ENCODE results near the gene KCNA5. TPM values are rescaled to one million over a fixed set of nuclear protein-coding genes. Genes with fewer than 3 reads are reported as not detected.

The KCNA5 gene
- total RNA-seq, 1 experiment from 2014 or later, result not detected

DNA sequence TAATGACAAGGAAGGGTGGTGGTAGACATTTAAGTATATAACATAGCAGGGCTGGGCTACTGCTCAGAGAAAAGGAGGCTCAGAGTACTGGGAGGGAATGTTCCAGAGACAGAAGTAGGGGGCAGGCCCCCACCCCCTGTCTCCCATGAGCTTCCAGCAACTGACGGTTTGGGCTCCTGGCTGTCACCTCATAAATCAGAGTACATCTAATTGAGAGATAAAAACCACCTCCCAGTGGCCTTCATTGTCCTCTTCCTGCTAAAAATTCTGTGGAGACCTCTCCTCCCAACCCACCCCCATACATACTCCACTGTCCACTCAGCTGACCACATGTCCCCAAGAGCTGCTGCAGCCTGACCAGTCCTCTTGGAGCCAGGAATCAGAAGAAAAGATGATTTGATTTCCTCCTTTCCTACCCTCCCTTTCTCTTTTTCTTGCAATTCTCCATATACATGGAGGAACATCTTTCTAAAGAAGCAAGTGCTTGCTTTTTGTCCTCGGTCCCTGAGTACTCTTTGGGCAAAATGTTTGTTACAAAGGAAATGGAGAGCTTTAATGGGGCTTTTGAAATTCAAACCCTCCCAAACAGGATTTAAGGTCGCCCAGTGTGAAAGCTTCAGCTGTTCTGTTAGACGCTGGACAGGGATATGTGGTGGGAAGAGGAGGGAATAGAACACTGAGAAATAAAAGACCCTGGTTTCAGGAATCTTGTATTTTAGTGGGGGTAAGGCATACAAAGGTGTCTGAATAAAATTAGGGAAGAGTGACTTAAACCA lies 16.4 kb upstream of the KCNA5 start:
- DNase-seq (ENCODE audit: low read depth), result no peak

DNA sequence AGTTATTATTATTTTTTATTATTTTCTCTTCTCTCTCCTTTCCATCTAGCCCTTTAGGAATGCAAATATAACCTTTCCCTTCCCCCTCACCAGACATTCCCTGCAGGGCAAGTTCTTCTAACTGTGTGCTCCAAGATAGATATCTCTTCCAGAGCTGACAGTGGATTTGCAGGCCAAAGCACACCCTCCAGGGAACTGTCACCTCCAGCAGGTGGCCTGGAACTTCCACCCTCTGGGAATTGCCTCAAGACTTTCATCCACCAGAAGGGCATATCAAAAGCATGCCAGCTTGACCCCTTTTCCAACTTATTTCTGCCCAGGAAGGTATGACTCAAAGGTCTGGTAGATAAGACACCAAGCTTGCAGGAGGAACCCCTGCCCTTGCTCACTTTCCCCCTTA lies 13.6 kb upstream of the KCNA5 start:
- no peak for DNase-seq (ENCODE audit: low read depth)

DNA sequence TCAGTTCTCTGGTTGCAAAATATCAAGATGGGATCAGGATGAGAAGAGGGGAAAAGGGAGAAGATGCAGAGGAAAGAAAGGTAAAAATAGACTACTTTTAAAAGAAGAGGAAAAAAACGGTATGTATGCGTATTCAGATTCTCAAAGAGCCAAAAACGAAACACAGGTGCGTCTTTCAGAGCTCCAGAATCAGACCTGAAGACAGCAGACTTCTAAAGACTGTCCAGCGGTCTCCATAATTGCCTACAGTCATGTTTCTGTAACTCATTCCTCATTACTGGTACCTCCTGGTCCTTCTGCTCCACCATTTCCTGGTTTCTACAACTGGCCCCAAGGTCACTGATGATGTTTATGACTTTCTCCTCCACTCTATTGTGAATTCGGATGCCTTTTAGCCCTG lies 12.4 kb upstream of the KCNA5 start:
- no peak for DNase-seq (ENCODE audit: low read depth)

DNA sequence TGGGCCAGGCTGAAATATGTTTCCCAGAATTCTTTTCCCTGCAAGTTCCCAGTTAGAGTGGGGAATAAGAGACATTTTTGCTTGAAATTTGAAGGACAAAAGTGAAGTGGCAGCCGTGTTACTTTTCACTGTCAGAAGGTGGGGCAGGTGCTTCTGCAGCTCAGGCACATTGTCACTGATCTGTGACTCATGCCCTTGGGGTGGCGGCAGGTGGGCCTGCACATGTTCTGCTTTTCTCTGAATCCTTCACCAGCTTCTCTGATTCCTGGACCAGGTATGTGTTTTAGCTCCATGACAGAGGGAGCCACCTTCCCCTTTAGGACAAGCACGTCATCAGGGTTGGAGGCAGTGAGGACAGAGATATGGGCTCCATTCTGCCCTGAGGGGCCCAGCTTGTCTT lies 11.7 kb upstream of the KCNA5 start:
- no peak for DNase-seq (ENCODE audit: low read depth)

DNA sequence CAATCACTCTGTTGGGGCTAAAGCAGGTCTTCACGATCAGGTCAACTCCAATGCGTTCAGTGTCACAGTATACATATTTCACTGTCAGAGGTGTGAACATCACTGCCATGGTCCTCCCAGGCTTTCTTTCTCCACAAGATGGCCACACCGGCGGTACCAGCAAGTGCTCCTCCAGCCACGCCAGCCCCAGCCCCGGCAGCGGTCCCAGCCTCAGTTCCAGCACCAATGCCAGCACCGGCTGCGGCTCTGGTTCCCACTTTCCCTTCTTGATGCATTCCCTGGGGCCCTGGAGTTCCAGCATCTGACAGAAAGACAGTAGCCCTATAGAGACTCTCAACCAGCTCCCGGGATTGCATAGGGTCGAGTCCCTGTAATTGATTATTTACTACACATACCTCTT lies 10.9 kb upstream of the KCNA5 start:
- no peak for DNase-seq (ENCODE audit: low read depth)

DNA sequence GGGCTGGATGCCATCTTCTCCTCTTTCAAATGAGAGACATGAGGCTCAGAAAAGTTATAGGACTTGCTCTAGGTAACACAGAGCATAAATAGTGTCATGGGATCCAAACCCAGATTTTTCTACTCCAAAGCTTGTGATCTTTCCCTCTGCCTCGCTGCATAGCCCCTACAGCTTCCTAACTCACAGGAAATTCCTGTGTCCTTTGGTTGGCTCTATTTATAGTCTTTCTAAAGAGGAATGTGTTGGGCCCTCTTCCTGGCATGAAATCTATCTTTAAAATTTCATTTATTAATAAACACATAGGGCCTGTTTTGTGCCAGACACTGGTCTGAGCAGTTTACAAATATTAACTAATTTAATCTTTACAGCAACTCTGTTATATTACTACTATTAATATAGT lies 9.8 kb upstream of the KCNA5 start:
- no peak for DNase-seq (ENCODE audit: low read depth)

DNA sequence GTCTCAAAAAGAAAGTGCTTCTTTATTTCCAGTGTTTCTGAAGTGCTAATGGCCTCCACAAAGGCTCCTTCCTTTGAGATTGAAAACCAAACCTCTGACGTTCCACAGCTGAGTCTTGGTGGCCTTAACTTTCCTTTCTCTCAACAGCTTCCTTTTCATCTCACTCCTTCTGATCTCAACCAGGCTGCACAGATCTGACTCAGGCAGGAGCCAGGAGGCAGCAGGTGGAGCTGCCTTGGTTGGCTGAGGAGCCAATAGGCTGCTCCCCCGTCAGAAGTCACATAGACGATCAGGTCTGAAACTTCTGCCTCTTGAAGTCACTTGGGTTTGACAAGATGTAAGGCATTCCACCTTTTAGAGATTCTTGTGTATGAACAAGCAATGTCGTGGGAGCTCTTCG lies 9.1 kb upstream of the KCNA5 start:
- no peak for DNase-seq (ENCODE audit: low read depth)

DNA sequence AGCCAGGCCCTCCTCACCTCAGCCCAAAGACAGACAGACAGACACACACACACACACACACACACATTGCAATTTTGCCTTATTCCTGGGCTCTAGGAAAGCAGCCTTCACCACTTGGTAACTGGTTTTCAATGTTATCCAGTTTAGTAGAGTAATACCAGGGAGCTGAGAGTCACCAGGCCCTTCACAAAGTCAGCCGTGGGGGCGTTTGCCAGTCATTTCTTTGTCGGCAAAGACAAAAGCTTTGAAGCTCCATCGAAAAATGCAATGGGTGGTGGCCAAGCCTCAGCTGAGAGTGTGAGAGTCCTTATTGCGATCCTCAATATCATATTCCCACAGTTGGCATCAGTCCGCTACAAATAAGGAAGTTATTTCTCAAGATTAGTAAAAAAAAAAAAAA lies 8.1 kb upstream of the KCNA5 start:
- no peak for DNase-seq (ENCODE audit: low read depth)

DNA sequence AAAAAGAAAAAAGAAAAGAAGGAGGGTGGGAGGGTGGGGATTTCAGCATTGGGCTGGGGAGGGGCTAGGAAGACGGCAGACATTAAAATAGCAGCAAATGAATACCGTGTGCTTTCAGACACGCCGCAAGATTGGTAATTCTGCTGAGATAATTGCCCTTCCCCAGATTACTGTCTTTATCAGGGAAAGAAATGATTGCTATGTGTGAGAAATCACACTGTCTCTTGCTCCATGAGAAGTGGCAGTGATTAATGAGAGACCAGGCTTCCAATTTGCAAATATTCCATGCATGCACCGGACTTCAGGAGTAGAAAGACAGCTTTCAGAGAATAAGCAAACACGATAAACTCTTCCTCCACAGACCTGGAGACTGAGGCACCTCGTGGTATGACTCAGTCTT lies 7.6 kb upstream of the KCNA5 start:
- no peak for DNase-seq (ENCODE audit: low read depth)

DNA sequence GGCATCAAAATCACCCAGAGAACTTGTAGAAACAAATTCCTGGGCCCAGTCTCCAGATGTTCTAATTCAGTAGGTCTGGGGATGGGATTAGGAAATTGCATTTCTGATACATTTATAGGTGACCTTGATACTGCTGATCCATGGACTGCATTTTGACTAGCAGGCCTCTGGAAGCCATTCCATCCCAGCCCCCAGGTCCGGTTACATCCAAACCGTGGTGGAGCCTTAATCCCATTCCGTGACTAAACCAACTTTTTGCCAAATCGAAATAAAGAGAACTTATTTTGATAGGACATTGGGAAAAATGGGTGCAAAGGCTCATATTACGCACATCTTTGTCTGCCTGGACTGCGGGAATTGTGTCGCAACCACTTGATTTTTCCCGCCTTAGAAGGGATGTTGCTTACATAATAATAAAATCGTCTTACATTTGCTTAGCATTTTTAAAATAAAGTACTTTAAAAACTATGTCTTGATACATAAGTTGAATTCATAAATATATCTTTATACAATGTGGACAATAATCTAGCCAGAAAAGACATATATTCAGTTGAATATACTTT lies 5.8 kb upstream of the KCNA5 start:
- DNase-seq (ENCODE audit: low read depth), result no peak

DNA sequence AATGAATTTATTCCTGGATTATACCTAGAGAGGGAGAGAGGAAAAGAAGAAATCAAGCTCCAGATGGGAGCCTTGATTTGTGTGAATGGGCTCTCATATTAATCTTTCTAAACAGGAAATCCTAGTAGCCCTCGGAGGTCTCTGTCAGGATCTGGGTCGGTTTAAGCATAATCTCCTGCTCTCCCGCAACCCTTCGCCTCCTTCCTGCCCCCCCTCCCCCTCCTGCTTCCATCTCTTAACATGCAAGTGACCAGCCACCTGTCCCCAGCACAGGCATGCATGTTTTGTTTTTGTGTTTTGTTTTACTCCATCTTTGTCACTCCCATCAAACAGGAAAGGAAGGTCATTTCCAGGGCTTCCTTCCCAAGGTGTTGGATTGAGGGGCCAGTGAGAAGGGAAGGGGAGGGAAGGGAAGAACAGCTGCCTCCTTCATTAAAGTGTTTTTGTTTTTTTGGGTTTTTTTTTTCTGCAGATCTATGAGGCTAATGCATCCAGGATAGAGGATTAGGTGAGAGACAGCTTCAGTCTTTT lies 4.8 kb upstream of the KCNA5 start:
- DNase-seq (ENCODE audit: low read depth), result no peak

DNA sequence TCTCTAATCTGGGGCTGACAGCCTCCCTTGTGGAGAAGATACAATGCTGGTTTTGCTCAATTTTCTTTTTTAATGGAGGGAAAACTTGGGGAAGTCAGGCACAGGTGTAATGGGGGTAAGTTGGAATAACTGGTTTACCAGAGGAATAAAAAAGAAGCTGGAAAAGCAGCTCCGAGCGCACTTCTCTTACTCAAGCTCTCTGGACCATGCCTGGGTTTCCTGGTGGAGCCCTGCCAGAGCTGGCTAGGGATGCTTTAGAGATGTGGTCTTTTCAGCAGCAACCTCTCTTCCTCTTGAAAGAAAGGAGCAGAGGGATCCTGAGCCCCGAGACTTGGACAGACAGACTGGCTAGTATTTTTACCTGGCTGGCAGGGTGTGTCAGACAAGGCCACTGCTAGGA lies 3.9 kb upstream of the KCNA5 start:
- no peak for DNase-seq (ENCODE audit: low read depth)

DNA sequence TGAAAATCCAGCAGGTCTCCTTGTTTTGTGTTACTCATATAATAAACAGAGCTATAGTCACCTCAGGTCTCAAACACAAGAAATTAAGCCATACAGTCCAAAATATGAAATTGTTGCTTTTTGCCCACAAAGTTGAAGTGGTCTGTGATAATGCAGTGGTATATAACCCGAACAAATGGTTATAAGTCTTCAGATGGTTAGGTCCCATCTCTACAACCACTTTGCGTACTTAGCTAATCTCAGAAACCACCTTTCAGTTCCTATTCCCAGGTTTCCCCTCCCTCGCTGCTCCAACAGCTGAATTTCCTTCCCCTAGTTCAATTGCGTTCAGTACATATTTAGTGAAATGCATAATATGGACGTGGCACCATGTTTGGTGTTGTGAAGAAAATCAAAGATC lies 3.3 kb upstream of the KCNA5 start:
- DNase-seq (ENCODE audit: low read depth), result no peak

DNA sequence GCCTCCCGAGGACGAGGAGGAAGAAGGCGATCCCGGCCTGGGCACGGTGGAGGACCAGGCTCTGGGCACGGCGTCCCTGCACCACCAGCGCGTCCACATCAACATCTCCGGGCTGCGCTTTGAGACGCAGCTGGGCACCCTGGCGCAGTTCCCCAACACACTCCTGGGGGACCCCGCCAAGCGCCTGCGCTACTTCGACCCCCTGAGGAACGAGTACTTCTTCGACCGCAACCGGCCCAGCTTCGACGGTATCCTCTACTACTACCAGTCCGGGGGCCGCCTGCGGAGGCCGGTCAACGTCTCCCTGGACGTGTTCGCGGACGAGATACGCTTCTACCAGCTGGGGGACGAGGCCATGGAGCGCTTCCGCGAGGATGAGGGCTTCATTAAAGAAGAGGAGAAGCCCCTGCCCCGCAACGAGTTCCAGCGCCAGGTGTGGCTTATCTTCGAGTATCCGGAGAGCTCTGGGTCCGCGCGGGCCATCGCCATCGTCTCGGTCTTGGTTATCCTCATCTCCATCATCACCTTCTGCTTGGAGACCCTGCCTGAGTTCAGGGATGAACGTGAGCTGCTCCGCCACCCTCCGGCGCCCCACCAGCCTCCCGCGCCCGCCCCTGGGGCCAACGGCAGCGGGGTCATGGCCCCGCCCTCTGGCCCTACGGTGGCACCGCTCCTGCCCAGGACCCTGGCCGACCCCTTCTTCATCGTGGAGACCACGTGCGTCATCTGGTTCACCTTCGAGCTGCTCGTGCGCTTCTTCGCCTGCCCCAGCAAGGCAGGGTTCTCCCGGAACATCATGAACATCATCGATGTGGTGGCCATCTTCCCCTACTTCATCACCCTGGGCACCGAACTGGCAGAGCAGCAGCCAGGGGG lies 979 bp downstream of the KCNA5 start:
- no peak for DNase-seq (ENCODE audit: low read depth)

DNA sequence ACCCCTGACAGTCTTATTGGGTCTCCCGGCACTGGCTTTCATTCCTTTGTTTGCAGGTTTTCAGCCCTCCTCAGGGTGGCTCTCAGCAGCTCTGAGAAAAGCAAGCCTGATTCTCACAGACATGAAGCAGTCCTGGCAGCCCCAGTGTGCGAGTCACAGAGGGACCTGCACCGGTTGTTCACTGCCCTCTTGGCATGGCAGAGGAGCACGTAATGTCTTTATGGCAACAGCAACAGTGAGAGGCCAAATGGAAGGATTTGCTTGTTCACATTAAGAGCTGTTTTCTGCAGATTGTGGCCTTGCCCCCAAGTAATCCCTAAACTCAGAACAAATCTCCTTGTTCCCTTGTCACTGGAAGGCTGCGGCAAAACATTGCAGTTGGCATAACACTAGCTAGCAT lies 3.4 kb downstream of the KCNA5 start:
- DNase-seq (ENCODE audit: low read depth), result no peak

DNA sequence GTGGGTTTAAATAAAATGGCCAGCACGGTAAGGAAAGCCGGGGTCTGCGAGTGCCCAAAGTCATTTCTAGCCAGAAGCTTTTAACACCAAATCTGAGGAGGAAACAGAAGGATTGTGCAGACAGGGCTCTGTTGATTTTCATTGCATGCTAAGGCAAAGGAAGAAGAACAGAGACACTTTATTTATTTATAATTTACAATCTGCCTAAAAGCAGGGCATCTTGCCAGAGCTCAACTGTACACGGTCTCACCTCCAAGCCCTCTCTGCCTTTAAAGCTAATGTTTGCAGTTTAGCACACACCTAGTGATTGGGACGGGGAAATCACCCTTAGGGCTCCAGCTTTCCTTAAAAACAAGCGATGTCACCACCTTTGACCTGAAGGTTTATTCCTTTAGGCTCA lies 4.0 kb downstream of the KCNA5 start:
- no peak for DNase-seq (ENCODE audit: low read depth)

DNA sequence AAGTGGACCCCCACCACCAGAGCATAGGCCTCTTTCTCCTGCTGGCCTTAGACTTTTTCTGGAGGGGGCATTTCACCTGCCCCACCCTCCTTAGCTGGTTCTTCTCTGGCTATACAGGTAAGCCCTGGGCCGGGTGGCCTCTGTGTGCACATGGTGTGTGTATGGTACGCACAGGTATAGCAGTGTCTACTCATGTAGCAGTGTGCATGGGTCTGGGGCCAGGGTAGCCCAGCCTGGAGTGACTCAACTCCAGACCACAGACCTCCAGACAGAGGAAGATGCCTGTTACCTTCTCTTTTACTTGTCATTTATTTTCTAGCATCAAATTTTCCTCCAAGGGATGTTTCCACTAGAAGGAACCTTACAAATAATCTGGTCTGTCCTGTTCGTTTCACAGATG lies 6.9 kb downstream of the KCNA5 start:
- no peak for DNase-seq (ENCODE audit: low read depth)

DNA sequence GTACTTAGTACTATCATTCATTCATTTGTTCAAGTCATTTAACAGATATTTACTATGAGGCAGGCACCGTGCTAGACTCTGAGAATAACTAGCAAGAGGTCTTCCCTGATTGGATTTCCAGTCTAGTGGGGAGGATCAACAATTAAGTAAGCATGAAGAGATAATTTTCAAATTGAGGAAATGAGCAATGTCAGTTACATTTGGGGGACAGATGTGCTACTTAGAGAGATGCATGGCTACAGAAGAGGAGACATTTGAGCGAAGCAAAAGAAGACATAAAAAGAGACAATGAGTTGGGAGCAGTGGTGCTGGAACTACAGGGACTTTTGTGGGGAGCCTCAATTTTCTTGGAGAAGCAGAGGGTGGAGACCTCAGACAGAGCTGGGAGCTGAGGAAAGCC lies 7.7 kb downstream of the KCNA5 start:
- no peak for DNase-seq (ENCODE audit: low read depth)

DNA sequence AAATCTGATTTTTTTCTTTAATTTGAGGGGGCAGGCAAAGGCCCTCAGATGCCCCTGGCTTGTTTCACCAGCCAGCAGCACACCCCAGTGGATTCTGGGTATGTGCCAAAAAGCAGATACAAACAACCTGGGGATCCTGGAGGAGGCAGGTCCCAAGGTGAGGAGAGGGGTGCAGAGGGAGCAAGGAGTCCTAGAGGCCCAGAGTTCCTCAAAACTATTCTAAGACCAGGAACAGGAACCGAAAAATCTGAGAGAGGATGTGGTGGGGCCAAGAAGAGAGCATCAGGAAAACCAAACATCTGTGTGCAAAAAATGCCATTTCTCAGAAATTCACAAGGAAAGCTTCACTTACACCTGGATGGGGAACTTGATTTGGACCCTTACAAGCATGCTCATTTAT lies 8.2 kb downstream of the KCNA5 start:
- DNase-seq (ENCODE audit: low read depth), result no peak

DNA sequence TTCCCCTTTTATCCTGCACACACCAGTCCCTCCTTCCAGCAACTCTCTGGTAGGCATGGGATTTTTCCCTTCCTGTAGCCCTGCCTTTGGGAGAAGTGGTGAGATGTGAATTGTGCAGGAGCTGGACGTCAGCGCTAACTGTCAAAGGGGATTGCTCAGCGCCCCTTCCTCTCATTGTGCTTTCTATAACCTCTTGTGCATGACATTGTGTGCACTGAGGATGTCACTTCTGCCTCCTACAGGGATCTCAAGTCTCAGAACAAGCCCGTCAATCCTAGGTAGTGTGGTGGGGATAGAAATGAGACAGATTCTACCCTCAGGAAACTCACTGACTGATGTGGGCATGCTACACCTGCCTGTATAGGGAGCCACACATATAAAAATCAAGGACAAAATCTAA lies 8.7 kb downstream of the KCNA5 start:
- DNase-seq (ENCODE audit: low read depth), result no peak

DNA sequence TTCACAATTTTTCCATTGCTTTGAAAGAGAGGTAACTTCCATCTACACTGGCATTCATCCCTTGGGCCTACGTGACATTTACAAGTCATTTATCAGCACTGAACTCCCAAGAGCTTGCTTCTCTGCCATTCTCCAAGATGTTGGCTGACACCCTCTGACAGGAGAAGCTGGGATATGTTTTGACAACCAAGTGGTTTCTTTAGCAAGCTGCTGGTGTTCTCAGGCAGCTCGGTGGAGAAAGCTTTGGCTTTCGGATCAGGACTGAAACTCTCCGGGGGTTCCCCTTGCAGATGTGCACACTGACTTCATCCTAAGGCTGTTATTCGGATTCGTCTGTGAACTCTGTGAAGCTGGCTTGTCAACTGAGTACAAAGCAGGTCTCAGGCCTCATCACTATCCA lies 15.7 kb downstream of the KCNA5 start:
- no peak for DNase-seq (ENCODE audit: low read depth)

DNA sequence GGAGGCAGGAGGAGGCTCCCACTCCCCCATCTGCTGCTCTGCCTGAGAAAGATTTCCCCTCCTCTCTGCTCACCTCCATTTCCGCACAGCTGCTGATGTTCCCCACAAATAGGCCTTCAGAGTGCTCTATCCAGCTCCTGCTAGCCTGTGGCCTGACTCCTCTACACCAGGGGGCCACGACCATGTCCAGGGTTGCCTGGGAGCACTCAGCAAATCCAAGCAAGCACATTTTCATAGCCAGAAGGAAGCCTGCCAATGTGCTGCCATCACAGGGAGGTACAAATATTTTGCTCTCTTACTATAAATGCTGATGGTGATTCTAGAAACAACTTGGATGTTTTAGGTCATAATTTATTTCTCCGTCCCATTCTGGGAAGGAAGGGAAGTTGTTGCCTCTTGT lies 17.3 kb downstream of the KCNA5 start:
- no peak for DNase-seq (ENCODE audit: low read depth)

DNA sequence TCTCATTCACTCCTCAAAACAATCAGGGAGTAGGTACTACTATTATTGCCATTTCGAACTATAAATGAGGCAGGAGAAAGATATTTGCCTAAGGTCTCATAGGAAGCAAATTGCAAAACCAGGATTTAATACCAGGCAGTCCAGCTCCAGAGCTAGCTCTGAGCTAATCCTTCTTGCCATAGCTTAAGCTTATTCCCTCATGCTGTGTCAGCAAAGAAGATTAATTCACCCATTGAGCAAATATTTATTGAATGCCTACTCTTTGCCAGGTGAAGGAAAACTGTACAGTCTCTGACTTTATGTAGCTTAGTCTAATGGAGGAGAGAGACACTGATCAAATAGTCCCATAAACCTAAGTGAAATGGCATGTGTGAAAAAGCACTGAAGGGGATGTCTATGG lies 19.5 kb downstream of the KCNA5 start:
- no peak for DNase-seq (ENCODE audit: low read depth)
